Stimulated activated CD4-positive, alpha-beta T cell treated with anti-CD3 and anti-CD28 coated beads, Interleukin-2, amount 100 ng/mL, for 4 hours (primary cell): ENCODE measurements around the gene GJD2.

ENCODE experiments used
- DNase-seq: peaks from one replicate; pipeline ENCODE4 v3.0.0-alpha.2; 2020; ENCODE audit warnings: low read depth

Gene GJD2

DNA sequence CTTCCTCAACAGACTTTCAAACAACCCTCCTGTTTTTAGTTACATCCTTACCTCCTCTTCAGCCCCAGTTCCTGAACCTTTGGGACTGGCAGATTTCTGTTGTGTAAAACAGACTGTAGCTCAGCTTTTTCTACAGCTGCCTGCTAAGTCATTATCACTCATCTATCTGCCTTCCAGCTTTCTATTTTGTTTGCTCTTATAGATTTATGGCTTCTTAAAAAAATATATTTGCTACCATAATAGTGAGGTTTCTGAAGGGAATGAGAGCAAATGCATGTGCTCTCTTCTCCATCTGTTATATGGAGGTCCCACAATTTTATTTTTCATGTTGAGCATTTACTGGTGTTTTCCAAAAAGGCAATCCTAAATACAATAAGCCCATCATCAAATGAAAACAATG lies 18.2 kb upstream of the GJD2 start:
- DNase-seq, result no peak

DNA sequence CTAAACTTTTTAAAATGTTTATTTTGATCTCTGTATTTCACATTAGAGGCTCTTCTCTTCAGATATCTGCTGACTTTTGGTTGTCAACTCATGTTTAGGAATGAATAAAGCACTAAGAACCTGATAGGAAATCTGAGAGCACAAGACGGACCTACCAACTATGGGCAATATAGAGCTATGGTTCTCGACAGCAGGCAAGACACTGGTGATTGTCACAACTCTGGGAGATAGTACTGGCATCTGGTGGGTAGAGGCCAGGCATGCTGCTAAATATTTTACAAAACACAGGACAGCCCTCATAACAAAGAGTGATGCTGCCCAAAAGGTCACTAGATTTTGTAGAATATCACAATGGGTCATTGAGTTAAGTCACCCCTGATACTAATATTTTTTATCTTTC lies 17.5 kb upstream of the GJD2 start:
- no peak for DNase-seq

DNA sequence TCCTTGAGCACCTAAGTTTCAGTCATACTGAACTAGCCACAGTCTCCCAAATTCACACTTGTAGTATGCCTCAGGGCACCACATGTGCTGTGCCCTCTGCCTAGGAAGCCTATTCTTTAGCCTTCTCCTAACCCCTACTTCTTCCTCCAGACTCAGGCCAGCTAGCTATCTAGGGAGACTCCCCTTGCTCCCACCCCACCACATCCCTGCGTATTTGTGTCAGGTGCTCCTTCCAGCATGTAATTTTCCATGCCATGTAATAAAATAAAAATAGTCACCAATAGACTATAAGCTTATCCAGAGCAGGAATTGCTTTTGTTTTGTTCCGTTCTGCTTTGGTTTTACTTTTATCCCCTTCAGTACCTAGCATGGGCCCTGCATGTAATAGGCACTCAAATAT lies 14.9 kb upstream of the GJD2 start:
- DNase-seq, result no peak

DNA sequence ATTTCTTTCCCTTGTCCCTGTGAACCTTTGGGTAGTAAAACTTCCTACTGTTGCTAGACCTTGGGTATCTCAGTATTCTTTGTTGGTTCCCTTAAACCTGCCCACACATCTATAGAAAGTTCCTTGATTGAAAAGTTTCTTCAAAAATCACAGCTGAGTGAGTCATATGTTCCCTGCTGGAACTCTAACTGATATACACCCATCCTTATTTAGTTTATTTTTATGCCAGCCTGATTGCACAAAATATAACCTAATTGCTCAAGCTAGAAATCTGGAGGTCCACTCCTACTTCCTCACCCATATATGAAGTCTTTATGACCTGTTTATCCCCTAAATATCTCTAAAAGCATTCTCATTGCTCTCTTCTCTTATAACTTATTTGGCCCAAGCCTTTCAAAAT lies 13.7 kb upstream of the GJD2 start:
- DNase-seq, result no peak

DNA sequence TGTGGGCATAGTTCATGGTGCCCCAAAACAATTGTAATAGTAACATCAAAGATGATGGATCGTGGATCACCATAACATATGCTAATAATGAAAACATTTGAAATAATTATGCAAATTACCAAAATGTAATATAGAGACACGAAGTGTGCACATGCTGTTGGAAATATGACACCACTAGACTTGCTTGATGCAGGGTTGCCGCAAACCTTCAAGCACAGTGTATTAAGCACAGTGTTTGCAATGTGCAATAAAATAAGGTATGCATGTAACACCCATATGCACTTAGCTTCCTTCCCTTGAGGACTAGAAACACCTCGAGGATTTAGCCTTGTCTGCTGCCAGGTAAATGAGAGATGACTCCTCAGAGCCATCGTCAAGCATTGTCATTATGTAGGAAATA lies 10.9 kb upstream of the GJD2 start:
- DNase-seq, result no peak

DNA sequence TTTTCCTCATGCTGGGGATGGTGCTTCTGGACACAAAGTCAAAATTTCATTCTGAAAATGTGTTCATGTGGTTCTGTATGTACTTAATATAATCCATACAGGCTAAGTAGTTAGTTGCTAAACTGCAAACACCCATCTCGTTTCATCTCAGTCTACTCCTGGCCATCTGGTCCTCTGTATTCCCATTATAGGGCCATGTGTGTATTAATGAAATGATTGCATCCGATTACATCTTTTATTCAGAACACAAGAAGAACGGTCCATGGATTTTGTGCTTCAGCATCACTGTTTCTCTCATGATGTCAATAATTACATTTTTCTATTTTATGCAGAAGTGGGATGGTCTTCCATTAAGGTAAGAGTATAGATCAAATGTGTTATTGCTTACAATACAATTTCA lies 6.1 kb upstream of the GJD2 start:
- DNase-seq, result no peak

DNA sequence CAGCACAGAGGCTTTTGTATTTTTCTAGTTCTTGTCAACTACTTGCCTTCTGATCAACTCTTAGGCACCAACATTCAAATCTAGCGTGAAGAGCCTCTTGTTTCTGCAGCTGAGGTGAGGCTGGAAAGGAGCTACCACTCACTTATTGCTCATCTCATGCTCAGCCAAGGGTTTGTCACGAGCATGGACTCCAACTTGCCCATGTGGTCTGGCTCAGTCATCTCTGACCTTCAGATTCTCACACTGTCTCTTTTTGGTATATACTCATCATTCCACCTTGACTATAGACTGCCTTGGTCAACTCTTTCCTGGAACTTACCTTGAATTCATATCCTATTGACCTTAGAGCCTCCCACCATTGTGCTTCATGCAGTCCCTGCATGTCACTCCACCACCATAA lies 5.2 kb upstream of the GJD2 start:
- DNase-seq, result no peak

DNA sequence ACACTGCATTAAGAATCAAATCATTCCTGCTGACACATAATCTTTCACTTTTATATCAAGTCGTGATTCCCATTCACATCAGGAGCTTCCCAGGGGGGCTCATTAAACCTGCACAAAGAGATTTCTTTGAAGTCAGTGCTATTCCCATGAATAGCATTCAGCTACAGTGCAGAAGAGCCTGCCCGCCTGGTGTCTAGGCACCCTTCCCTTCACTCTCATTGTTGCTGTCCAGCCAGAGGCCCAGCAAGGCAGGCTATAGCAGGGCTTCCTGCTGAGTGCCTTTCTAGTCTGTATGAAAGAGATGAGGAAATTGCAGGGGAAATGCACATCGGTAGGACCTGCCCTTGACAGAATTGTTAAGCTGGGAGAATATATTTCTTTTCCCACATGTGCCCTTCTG lies 4.5 kb upstream of the GJD2 start:
- DNase-seq, result no peak

DNA sequence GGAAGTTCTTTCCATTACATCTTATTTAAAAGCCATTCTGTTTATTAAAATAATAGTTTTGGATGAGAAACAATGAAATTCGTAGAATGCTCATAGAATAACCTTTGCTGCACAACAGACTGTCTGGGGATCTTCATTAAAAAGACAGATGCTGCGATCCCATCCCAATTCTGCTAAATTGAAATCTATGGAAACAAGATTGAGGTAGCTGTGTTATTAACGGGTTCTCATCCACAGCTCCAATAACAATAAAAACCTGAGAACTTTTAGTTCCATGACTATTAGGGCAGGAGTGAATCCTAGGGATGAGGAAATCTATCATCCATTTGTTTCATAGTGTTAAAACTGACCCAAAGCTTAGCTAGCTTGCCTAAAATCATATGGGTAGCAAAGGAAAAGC lies 2.5 kb upstream of the GJD2 start:
- no peak for DNase-seq

DNA sequence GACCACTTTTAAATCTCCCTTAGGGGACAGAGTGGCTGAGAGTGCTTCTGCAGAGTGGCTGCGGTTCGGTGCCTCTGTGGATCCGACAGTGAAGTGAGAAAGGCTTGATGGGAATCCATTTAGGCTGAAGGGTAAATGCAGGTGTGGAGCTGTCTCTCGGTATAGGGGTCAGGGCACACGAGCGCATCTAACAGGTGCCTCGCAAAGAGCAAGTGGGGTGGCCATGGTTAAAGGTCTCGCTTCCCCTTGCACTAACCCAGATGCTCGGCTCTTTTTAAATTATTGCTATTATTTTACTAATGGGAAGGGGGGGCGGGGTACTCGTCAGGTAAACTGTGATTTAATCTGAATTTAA lies 598 bp upstream of the GJD2 start:
- DNase-seq, result no peak

DNA sequence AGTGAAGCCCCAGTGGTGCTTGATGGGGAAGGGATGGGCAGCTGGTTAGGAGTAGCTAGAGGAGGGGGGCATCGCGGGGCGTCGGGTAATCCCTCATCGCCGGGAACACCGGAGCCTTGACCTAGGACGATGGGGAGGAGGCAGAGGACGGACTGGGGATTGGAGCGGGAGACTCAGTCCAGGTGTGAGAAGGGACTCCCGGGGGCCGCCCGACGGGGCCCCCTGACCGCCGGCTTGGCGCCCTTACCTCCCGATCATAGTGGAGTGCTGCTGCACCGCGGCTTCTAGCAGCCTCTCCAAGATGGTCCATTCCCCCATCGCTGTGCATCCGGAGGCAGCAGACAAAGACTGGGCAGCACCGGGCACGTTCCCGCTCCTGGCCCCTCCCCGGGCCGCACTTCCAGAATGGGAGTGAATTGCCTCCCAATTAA lies 612 bp downstream of the GJD2 start:
- DNase-seq, result no peak

DNA sequence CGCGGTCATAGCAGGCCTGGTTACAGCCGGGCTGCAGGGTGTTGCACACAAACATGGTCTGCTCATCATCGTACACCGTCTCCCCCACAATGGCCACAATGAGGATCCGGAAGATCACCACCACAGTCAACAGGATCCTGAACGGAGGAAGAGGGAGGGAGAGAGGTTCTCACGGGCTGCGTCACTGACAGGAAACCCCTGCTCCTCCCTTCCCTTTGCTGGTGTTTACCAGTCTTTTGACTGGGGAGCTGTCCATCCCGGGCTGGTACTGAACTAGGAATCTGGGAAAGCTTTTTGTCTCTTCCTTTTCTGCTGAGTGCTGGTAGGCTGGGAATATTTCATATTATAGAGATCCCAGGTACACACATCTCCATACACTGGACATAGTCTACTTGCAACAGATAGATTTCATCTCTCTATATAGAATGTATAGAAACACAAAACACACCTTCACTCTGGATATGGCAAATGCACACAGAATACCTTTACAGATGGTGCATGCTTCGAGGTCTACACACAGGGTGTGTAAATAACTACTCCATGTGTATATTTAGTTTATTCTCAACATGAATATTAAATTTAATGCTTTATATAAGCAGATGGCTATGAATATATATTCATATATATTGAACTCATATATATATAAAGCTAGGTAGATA lies 1.4 kb downstream of the GJD2 start:
- no peak for DNase-seq

DNA sequence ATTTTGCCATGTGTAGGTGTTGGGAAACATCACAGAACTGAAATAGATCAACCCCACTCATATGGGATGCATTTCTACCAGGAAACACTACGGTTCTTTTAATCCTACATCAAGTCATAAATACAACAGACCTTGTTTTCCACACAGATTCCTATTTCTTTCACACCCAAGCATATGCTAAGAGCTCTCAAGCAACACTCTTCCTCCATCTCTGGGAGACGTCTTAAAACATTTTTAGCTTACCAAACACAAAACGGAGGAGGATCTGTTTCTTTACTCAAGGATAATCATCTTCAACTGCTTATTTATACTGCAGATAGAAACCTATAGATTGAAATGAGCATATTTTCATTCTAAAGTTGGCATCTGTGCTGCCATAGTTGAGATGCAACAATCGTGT lies 5.1 kb downstream of the GJD2 start:
- no peak for DNase-seq

DNA sequence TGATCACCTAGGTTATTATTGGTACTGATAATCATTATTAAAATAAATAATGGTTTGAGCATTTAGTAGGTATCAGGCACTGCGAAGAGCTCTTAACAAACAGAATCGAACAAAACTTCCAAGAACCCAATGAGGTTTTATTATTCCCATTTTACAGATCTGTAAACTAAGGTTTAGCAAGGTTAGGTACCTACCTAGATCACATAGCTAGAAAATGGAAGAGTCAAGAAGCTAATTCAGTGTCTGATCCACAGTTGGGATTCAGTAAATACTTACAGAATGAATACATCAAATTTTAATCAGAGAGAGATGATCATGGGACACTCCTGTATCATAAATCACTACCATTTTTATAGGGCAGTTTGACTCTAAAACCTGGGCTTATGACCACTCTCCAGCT lies 15.5 kb downstream of the GJD2 start:
- DNase-seq, result no peak

DNA sequence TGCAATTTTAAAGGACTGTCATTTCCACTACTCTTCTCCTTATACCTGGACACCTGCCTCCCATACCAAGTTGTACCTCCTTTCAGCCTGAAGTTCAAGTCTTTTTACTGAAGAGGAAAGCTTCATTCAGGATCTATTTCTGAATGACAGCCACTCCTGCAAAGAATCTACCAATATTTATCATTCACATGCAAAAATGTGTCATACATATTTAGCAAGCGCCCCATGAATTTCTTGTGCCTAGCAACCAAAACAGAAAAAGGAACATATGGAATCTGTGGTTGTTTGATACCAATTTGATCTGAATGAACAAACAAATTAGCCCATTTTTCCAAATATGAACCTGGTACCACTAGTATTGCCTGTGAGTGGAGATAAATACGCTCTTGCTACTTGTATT lies 16.8 kb downstream of the GJD2 start:
- DNase-seq, result no peak

DNA sequence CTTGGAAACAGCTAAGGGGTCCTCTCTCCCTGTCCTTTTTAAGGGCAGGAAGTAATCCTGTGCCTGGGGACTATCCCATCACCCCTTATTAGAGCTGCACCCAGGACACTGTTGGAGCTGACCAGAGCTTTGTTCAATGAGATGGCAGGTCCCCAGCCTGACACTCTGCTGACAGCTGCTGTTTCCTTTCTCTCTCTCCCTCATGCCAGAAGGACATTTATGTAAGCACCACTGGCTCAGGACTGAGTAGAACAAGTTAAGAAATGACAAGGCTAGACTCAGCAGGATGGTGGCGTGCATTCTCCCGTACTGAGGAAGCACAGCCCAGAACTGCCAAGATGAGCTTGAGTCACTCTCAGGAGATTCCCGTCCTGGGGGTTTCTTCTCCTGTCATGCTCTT lies 17.3 kb downstream of the GJD2 start:
- no peak for DNase-seq

DNA sequence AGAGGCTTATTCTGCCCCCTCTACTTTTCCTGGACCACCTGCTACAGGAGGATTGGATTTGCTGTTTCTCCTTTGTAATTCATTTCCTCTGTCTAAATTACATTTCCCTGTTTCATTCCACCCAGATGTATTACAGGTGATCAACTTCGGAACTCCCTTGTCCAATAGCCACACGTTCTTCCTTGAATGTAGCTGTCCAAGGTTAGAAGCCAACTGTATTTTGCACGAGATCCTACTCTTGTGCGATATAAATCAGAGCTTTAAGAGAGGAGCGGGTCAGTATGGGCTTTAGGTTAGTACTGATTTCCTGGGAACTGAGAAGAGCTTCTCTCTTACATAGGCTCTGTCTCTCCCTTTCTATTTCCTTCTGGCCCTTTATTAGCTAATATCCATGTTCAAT lies 20.5 kb downstream of the GJD2 start:
- DNase-seq, result no peak

DNA sequence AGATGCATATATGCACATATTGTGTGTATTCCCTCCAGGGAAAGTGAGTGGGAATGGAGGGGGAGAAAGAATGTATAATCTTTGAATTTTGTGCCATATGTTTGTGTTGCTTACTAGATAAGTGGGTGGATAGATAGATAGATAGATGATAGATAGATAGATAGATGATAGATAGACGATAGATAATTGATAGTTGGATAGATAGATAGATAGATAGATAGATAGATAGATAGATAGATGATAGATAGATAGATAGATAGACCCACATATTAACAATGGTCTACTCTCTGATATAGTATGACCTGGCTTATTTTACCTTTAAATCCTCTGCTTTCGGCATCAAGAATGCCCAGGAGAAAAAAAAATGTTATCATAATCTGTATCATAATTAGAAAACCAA lies 21.2 kb downstream of the GJD2 start:
- DNase-seq, result no peak

DNA sequence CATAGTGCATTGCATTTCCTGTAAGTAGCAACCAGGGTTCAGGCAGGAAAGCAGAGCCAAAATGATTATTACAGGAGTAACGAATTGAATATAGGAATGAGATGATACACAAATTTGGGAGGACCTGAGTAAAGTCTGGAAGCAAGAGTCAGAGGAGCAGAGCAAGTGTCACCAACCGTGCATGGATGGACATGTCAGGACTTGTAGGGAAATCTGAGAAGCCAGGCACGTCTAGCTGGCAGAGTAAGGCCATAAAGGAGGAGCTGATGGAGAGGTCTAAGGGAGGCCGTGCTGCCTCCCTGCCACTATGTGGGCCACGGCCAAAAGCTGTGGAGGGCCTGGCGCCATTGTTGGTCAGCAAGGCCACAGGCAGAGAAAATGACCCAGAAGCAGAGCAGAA lies 22.4 kb downstream of the GJD2 start:
- DNase-seq, result no peak

DNA sequence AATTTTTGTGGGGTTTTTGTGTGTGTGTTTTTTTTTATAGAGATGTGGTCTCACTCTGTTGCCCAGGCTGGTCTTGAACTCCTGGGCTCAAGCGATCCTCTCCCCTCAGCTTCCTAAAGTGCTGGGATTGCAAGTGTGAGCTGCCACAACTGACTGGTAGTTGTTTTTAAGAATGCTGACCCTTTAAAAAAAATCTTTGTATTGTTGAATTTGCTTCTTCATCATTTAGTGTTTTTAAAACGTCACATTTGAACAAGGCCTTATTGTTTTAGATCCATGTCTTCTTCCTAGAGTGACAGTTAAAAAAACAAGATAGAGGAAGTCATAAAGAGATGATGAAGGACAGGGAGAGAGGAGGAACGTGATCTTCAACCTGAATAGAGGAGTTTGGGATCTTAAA lies 24.1 kb downstream of the GJD2 start:
- DNase-seq, result no peak

DNA sequence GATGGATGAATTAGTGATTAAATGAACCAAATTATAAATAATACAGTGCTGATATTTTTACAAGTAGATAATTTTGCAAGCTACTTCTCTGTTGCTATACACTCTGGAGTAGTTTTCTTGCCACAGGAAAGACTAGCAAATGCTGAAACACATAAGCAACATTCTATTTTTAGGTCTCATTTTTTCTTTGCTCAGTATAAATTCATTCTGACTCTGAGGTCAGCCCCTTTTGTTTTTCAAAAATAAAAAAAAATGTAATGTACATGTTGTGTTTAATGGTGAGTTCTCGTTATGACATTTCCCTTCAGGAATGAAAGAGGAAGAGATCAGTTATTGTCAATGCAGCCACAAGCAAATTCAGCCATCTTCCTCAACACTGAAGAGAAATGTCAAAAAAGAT lies 24.9 kb downstream of the GJD2 start:
- no peak for DNase-seq

DNA sequence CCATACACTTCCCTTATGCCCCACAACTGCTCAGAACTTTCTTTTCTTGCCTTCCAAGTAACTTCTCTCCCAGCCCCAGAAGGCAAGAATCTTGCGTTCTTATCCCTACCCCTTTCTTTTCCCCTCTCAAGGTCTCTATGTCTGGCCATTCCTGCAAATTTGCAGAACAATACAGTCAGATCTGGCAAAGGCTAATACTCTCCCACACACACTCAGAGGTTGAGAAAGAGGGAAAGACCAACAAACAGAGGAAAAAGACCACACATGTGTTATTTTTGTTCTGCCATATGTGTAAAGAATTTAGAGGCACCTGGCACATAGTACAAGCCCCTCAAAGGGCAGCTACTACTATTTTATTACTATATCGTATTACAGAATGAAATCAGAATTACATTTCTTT lies 25.7 kb downstream of the GJD2 start:
- no peak for DNase-seq

DNA sequence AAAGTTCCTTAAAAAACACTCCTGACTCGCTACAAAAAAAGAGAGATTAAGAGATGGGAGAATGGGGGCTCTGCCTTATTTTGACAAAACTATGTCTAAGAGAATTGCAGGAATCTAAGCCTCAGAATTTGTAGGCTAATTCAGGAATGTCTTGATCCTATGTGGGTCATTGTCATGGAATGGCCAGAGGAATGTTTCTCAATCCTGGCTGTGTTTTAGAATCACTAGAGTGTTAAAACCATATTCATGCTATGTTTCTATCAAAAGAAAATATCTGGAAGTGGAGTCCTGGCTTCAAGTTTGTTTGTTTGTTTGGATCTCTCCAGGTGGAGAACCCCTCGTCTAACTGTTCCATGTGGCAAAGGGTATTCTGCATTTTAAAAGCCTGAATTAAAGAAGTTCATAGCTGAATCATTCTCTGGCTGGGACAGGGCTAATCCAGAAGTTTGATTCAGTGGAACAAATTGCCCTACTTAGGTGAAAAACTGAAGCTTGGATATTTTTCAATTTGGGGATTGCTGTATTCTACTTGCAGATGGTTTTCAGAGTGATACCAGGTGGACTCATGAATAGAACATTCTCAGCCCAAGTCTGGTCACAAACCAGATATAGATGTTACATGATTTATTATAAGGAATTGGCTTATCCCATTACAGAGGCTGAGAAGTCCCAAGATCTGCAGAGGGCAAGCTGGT lies 28.2 kb downstream of the GJD2 start:
- no peak for DNase-seq

DNA sequence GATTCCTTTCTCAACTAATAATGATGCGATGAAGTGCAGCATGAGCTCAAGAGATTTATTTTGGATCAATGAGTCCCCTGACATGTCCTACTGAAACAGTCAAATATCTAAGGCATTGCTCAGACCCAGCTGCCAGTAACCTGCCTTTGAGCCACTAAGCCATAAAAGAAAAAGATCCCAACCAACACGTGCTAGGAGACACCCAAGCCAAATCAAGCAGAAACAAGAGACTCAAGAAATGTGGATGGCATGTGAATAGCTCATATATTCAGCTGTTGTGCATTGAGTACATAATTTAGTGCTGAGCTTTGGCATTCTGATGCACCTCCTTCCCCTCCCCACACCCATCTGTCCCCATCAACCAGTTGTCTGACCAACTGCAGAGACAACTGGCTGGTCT lies 29.2 kb downstream of the GJD2 start:
- no peak for DNase-seq
